ENCODE measurements around the gene EIPR1. TPM values are rescaled to one million over a fixed set of nuclear protein-coding genes. Genes with fewer than 3 reads are reported as not detected.

Gene EIPR1
- total and polyA plus RNA-seq, 10 of the 15 experiments (the other 5 are each of a cell fraction or from before 2014, with no cell fraction given), result 23.6 to 61.2 (median 42.2) TPM

DNA sequence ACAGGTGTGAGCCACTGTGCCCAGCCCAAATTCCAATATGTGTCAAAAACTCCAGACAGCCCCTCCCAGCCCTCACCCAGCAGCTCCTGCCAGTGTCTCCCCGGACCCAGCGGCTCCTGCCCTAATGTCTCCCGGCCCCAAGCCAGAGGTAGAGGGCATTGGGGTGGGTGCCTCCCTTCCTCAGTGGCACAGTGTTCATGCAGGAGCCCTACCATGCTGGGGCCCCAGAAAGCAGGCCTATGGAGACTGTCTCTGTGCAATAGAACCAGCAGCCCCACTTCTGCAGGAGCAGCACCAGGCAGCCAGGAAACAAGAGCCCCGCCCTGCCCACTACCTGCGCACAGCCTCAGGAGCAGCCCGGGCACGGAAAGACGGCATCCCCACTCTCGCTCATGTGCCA is 70.4 kb downstream of the EIPR1 start:
- no peak for FAIRE-seq
- whole genome bisulfite sequencing (ENCODE audit: insufficient coverage, insufficient replicate concordance, low lambda C conversion rate, missing lambda C conversion rate), result 99% methylated on average over 9 of the region's 9 CpGs
- no peaks in the 10 kb centered on the region for H4K20me1 ChIP-seq (ENCODE audit: control insufficient read depth, insufficient read depth)
- no peak overlapping the region for H3K4me3 ChIP-seq
- no peak for DNase-seq (ENCODE audit: low read depth, low spot score)
- H3K27ac ChIP-seq (ENCODE audit: control insufficient read depth, insufficient read depth), result no peak overlapping the region
- no peak overlapping the region for H3K4me2 ChIP-seq (ENCODE audit: control insufficient read depth, insufficient read depth)
- ATAC-seq, result no peak
- H3K27me3 ChIP-seq (replicated peaks in 1 of 2; ENCODE audit: control insufficient read depth in 2 of 2, insufficient read depth in 2 of 2, low read length in 1 of 2), result no peaks in the 10 kb centered on the region
- no TSS peak for BruUV-seq (replicated peaks)
- H3K79me2 ChIP-seq (ENCODE audit: control insufficient read depth, insufficient read depth, low read length), result no peaks in the 10 kb centered on the region; the same call in 1 of the 2 replicates
- SMC1A ChIA-PET (ENCODE audit: uncharacterized antibody, unreplicated experiment), result no interaction called here
- H3K36me3 ChIP-seq (ENCODE audit: control insufficient read depth in 2 of 2, insufficient read depth in 2 of 2, low read length in 1 of 2), result peaks cover 0 to 2% of the 10 kb centered on the region in 2 experiments; a peak in 2 of 4 replicates
- RAD21 ChIA-PET (ENCODE audit: unreplicated experiment), result no interaction called here
- H3K9me3 ChIP-seq (replicated peaks; ENCODE audit: control insufficient read depth, insufficient read depth, low read length), result no peaks in the 10 kb centered on the region
- in situ Hi-C loops (cut with MboI), result no loop called here
- CTCF ChIA-PET, result no interaction called here
- peaks cover 3% of the 10 kb centered on the region; the same call in 1 of the 2 replicates for H3K4me1 ChIP-seq (ENCODE audit: control insufficient read depth, insufficient read depth, low read length)
- H3K9ac ChIP-seq (ENCODE audit: control insufficient read depth, insufficient read depth, low read length), result no peak overlapping the region
- POLR2A ChIA-PET, result no interaction called here
- no peak overlapping the region for H2AFZ ChIP-seq (ENCODE audit: control insufficient read depth, low read depth, low read length)
- intact Hi-C loops (cut with micrococcal nuclease; ENCODE audit: unreplicated experiment), result no loop called here
- TF ChIP-seq, protein P1, sequence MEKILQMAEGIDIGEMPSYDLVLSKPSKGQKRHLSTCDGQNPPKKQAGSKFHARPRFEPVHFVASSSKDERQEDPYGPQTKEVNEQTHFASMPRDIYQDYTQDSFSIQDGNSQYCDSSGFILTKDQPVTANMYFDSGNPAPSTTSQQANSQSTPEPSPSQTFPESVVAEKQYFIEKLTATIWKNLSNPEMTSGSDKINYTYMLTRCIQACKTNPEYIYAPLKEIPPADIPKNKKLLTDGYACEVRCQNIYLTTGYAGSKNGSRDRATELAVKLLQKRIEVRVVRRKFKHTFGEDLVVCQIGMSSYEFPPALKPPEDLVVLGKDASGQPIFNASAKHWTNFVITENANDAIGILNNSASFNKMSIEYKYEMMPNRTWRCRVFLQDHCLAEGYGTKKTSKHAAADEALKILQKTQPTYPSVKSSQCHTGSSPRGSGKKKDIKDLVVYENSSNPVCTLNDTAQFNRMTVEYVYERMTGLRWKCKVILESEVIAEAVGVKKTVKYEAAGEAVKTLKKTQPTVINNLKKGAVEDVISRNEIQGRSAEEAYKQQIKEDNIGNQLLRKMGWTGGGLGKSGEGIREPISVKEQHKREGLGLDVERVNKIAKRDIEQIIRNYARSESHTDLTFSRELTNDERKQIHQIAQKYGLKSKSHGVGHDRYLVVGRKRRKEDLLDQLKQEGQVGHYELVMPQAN (conservative IDR thresholded peaks at IDR 0.05), result no peak
- TF ChIP-seq RFX5 (IDR thresholded peaks at IDR 0.05; ENCODE audit: low read depth, low read length) (no peak), ZNF24 (IDR thresholded peaks at IDR 0.05) (no peak), YBX1 (IDR thresholded peaks at IDR 0.05) (no peak), KDM1A (IDR thresholded peaks at IDR 0.05; ENCODE audit: borderline replicate concordance) (no peak), TBL1XR1 (IDR thresholded peaks at IDR 0.05; ENCODE audit: low read depth, low read length) (no peak), CBX5 (IDR thresholded peaks at IDR 0.05; ENCODE audit: low read depth) (no peak), MXI1 (IDR thresholded peaks at IDR 0.05; ENCODE audit: low read depth, low read length) (no peak), CHD1 (IDR thresholded peaks at IDR 0.05; ENCODE audit: low read depth, low read length) (no peak), USF2 (IDR thresholded peaks at IDR 0.05; ENCODE audit: borderline replicate concordance, low read depth, low read length) (no peak), POU2F2 (IDR thresholded peaks at IDR 0.05; ENCODE audit: borderline replicate concordance, low read depth, low read length) (no peak), SRF (IDR thresholded peaks at IDR 0.05; ENCODE audit: low read depth in 2 of 2, low read length in 2 of 2) (no peak), SMARCA5 (IDR thresholded peaks at IDR 0.05) (no peak), RBBP5 (conservative IDR thresholded peaks at IDR 0.05) (no peak)
- TF ChIP-seq, protein P2, sequence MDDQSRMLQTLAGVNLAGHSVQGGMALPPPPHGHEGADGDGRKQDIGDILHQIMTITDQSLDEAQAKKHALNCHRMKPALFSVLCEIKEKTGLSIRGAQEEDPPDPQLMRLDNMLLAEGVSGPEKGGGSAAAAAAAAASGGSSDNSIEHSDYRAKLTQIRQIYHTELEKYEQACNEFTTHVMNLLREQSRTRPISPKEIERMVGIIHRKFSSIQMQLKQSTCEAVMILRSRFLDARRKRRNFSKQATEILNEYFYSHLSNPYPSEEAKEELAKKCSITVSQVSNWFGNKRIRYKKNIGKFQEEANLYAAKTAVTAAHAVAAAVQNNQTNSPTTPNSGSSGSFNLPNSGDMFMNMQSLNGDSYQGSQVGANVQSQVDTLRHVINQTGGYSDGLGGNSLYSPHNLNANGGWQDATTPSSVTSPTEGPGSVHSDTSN (IDR thresholded peaks at IDR 0.05; ENCODE audit: insufficient replicate concordance, low read depth, low read length), result no peak
- TF ChIP-seq, protein P3, sequence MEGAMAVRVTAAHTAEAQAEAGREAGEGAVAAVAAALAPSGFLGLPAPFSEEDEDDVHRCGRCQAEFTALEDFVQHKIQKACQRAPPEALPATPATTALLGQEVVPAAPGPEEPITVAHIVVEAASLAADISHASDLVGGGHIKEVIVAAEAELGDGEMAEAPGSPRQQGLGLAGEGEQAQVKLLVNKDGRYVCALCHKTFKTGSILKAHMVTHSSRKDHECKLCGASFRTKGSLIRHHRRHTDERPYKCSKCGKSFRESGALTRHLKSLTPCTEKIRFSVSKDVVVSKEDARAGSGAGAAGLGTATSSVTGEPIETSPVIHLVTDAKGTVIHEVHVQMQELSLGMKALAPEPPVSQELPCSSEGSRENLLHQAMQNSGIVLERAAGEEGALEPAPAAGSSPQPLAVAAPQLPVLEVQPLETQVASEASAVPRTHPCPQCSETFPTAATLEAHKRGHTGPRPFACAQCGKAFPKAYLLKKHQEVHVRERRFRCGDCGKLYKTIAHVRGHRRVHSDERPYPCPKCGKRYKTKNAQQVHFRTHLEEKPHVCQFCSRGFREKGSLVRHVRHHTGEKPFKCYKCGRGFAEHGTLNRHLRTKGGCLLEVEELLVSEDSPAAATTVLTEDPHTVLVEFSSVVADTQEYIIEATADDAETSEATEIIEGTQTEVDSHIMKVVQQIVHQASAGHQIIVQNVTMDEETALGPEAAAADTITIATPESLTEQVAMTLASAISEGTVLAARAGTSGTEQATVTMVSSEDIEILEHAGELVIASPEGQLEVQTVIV (IDR thresholded peaks at IDR 0.05; ENCODE audit: borderline replicate concordance, partially characterized antibody), result no peak
